ENCODE data around the gene MID1IP1. TPM values are rescaled to one million over a fixed set of nuclear protein-coding genes. Genes with fewer than 3 reads are reported as not detected.

The MID1IP1 gene
- total RNA-seq, 2 experiments from 2014 or later = 74.6 to 79.4 TPM

DNA sequence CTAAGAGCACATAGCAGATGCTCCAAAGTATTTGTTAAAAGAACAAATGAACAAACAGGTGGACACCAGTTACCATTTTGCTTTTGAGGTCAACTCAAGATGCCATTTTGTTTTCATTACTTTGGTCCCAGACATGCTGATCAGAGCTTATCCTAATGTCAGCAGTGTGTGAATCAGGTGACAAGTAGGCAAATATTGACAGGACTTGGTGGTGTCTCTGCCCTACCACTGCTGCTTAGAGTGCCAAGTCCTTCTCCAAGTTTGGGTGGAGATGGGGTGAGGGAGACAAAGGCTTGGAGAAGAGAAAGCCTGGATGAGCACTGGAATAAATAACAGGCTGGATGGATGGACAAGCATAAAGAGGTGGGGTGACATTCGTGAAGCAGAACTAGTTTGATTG lies 38.7 kb downstream of the MID1IP1 start:
- TF ChIP-seq, protein P1, sequence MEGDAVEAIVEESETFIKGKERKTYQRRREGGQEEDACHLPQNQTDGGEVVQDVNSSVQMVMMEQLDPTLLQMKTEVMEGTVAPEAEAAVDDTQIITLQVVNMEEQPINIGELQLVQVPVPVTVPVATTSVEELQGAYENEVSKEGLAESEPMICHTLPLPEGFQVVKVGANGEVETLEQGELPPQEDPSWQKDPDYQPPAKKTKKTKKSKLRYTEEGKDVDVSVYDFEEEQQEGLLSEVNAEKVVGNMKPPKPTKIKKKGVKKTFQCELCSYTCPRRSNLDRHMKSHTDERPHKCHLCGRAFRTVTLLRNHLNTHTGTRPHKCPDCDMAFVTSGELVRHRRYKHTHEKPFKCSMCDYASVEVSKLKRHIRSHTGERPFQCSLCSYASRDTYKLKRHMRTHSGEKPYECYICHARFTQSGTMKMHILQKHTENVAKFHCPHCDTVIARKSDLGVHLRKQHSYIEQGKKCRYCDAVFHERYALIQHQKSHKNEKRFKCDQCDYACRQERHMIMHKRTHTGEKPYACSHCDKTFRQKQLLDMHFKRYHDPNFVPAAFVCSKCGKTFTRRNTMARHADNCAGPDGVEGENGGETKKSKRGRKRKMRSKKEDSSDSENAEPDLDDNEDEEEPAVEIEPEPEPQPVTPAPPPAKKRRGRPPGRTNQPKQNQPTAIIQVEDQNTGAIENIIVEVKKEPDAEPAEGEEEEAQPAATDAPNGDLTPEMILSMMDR (IDR thresholded peaks at IDR 0.05) = no peak
- Mint-ChIP-seq H3K4me1 (ENCODE audit: low read depth) (no peaks in the 10 kb centered on the region), H3K4me3 (no peak overlapping the region), H3K27me3 (no peaks in the 10 kb centered on the region), H3K27ac (no peak overlapping the region), H3K36me3 (ENCODE audit: low read depth) (no peaks in the 10 kb centered on the region), H3K9me3 (no peaks in the 10 kb centered on the region)
- ATAC-seq (no peak), DNase-seq (no peak)
- intact Hi-C loops (cut with micrococcal nuclease) = no loop called here
- ChIA-PET CTCF (no interaction called here), POLR2A (no interaction called here)

DNA sequence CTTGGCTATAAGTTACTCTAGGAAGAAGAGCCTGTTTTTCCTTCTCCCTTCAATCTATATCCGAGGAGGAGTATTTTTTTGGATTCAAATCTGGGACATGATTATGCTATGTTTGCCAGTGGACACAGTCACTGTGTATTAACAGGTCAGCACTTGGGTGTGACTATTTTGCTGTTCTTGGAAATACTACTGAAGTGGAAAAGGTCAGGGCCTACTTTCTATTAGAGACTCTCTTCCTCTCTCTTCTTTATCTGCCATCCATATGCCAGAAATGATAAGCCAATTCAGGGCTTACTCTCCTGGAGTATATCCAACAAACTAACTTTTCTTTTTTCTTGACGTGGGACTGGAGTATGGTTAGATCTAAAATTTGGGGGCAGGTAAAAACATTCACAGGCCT lies 40.5 kb downstream of the MID1IP1 start:
- intact Hi-C loops (cut with micrococcal nuclease) = no loop called here
- no peaks in the 10 kb centered on the region for H3K27me3 Mint-ChIP-seq
- CTCF ChIA-PET = no interaction called here

DNA sequence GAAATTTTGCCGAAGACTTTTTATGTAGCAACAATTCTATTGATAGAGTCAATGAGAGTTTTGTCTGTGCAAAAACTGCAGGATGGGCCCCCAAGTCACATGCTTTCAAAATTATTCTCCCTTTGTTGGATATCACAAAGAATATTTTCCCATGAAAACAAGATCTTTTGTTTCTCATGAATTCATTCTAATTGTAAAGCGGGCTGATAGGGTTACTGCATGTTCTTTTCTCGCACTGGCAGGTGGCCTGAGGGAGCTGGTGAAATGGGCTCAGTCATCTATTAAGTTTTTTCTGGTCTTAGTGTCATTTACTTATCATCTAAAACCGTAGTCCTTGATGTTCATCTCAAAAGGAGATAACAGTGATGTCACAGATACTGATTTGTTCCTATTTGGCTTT lies 44.2 kb downstream of the MID1IP1 start:
- H3K4me1 Mint-ChIP-seq (ENCODE audit: low read depth) = peaks cover 11% of the 10 kb centered on the region
- no peak overlapping the region for H3K27ac Mint-ChIP-seq
- no peaks in the 10 kb centered on the region for H3K9me3 Mint-ChIP-seq
- intact Hi-C loops (cut with micrococcal nuclease) = no loop called here
- DNase-seq (no peak), ATAC-seq (no peak)
- no peak overlapping the region for H3K4me3 Mint-ChIP-seq
- POLR2A ChIA-PET = no interaction called here
- no peaks in the 10 kb centered on the region for H3K27me3 Mint-ChIP-seq
- H3K36me3 Mint-ChIP-seq (ENCODE audit: low read depth) = no peaks in the 10 kb centered on the region
- CTCF ChIA-PET = no interaction called here
- TF ChIP-seq, protein P1 (IDR thresholded peaks at IDR 0.05) = no peak

More for the DNA sequence above, 40.5 kb downstream of the MID1IP1 start:
- Mint-ChIP-seq H3K36me3 (ENCODE audit: low read depth) (no peaks in the 10 kb centered on the region), H3K4me1 (ENCODE audit: low read depth) (peaks cover 11% of the 10 kb centered on the region), H3K27ac (no peak overlapping the region), H3K9me3 (no peaks in the 10 kb centered on the region), H3K4me3 (no peak overlapping the region)
- ATAC-seq = no peak
- TF ChIP-seq, protein P1 (IDR thresholded peaks at IDR 0.05) = no peak
- POLR2A ChIA-PET = no interaction called here
- DNase-seq = no peak

DNA sequence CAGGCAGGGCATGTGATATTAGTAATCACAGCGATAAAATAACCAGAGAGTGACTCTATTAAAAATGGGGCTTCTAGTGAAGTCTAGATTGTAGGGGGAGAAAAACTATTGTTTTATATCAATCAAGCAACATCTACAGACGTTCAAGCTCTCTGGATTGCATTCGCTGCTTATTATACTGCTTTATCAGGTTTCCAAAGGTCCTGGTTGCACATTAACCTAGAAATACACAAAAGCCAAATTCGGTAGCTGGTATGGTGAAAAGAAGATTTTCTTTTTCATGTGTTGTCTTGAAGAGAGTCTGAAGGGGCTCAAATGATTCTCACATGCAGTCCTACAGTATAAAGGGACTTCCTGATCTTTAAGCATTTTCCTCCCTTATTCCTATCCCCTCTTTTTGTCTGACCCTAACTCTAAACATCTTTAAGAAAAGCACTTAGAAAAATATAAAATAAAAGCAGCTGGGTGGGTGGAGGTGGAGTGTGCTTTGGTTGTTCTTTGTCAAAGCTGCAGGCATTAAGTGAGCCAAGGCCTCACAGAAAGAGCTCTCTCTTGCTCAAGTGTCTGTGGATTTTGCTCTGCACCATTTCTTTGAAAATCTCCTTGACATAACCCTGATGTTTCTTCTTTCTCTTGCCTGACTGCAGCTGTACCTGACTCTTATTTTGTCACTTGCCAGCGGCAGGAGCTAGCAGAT lies 46.1 kb downstream of the MID1IP1 start:
- no peaks in the 10 kb centered on the region for H3K9me3 Mint-ChIP-seq
- no peaks in the 10 kb centered on the region for H3K36me3 Mint-ChIP-seq (ENCODE audit: low read depth)
- no peak overlapping the region for H3K4me3 Mint-ChIP-seq
- H3K4me1 Mint-ChIP-seq (ENCODE audit: low read depth) = peaks cover 11% of the 10 kb centered on the region
- no peak overlapping the region for H3K27ac Mint-ChIP-seq
- DNase-seq = no peak
- no peaks in the 10 kb centered on the region for H3K27me3 Mint-ChIP-seq
- CTCF ChIA-PET = no interaction called here
- TF ChIP-seq, protein P1 (IDR thresholded peaks at IDR 0.05) = no peak
- no peak for ATAC-seq
- POLR2A ChIA-PET = no interaction called here
- intact Hi-C loops (cut with micrococcal nuclease) = no loop called here

GRCh38 chrX:38847903-38848230 lies 46.6 kb downstream of the MID1IP1 start:
- CTCF ChIA-PET = no interaction called here
- ATAC-seq = no peak
- Mint-ChIP-seq H3K27me3 (no peaks in the 10 kb centered on the region), H3K27ac (no peak overlapping the region), H3K36me3 (ENCODE audit: low read depth) (no peaks in the 10 kb centered on the region), H3K4me3 (no peak overlapping the region), H3K4me1 (ENCODE audit: low read depth) (peaks cover 11% of the 10 kb centered on the region), H3K9me3 (no peaks in the 10 kb centered on the region)
- intact Hi-C loops (cut with micrococcal nuclease) = no loop called here
- POLR2A ChIA-PET = no interaction called here
- TF ChIP-seq, protein P1 (IDR thresholded peaks at IDR 0.05) = no peak
- no peak for DNase-seq
